DOHH2 (cell line): ENCODE data around the gene HSD17B7.

Experiments used
- H3F3A ChIP-seq: fragments of 200-600 bp; sonication (generic), shearing (Covaris generic); 2 replicates; pipeline ENCODE4 v1.6.0; 2016; ENCODE audit warnings: antibody characterized with exemption, mild to moderate bottlenecking; ENCODE audit not compliant: control insufficient read depth, insufficient read depth
- H3K27ac ChIP-seq: fragments of 200-600 bp; sonication (generic); 2 replicates; pipeline ENCODE4 v1.5.1; 2014; ENCODE audit warnings: low read depth, mild to moderate bottlenecking, low read length, moderate library complexity
- H3K27me3 ChIP-seq: fragments of 200-600 bp; sonication (generic); 2 replicates; pipeline ENCODE4 v1.6.1; 2014; ENCODE audit warnings: mild to moderate bottlenecking, low read length, mixed read lengths; ENCODE audit not compliant: control insufficient read depth
- H3K36me3 ChIP-seq: fragments of 200-600 bp; sonication (generic); 2 replicates; pipeline ENCODE4 v1.6.1; 2014; ENCODE audit warnings: mild to moderate bottlenecking, low read length, moderate library complexity, mixed read lengths; ENCODE audit not compliant: control insufficient read depth
- H3K4me1 ChIP-seq: fragments of 200-600 bp; sonication (generic); 2 replicates; pipeline ENCODE4 v1.6.1; 2014; ENCODE audit warnings: mild to moderate bottlenecking, low read length, mixed read lengths; ENCODE audit not compliant: control insufficient read depth
- H3K4me2 ChIP-seq: fragments of 200-600 bp; sonication (generic); 2 replicates; pipeline ENCODE4 v1.6.0; 2014; ENCODE audit warnings: mild to moderate bottlenecking, low read length, moderate library complexity
- H3K4me3 ChIP-seq: fragments of 200-600 bp; sonication (generic); 2 replicates; pipeline ENCODE4 v1.5.1; 2014; ENCODE audit warnings: mild to moderate bottlenecking, low read length, mixed read lengths
- H3K79me2 ChIP-seq: fragments of 200-600 bp; sonication (generic); 2 replicates; pipeline ENCODE4 v1.6.1; 2014; ENCODE audit warnings: mild to moderate bottlenecking, low read length, mixed read lengths; ENCODE audit not compliant: control insufficient read depth
- H3K9me2 ChIP-seq: fragments of 200-600 bp; sonication (generic); replicated peaks from 2 replicates; pipeline ENCODE4 v1.6.1; 2014; ENCODE audit warnings: mild to moderate bottlenecking, low read length, mixed read lengths; ENCODE audit not compliant: control insufficient read depth
- H3K9me3 ChIP-seq: fragments of 200-600 bp; sonication (generic); 2 replicates; pipeline ENCODE4 v1.6.1; 2014; ENCODE audit warnings: antibody characterized with exemption, low read length, mixed read lengths; ENCODE audit not compliant: control insufficient read depth, insufficient read depth
- H4K20me1 ChIP-seq: fragments of 200-600 bp; sonication (generic); 2 replicates; pipeline ENCODE4 v1.6.0; 2014; ENCODE audit warnings: low read depth, mild to moderate bottlenecking, antibody characterized with exemption, low read length, moderate library complexity; ENCODE audit not compliant: control insufficient read depth, insufficient read depth
- EZH2phosphoT487 ChIP-seq: fragments of 200-600 bp; sonication (generic); IDR thresholded peaks from 2 replicates; pipeline ENCODE4 v1.6.1; 2017; ENCODE audit warnings: borderline replicate concordance, mild to moderate bottlenecking, antibody characterized with exemption, low read length, moderate library complexity, mixed read lengths
- TF ChIP-seq, protein P1 (sequence below): fragments of 200-600 bp; sonication (generic); IDR thresholded peaks from one replicate; pipeline ENCODE4 v1.5.1; 2014; ENCODE audit warnings: antibody characterized with exemption, mild to moderate bottlenecking, low read depth, low read length; ENCODE audit not compliant: poor library complexity, severe bottlenecking

The HSD17B7 gene

DNA sequence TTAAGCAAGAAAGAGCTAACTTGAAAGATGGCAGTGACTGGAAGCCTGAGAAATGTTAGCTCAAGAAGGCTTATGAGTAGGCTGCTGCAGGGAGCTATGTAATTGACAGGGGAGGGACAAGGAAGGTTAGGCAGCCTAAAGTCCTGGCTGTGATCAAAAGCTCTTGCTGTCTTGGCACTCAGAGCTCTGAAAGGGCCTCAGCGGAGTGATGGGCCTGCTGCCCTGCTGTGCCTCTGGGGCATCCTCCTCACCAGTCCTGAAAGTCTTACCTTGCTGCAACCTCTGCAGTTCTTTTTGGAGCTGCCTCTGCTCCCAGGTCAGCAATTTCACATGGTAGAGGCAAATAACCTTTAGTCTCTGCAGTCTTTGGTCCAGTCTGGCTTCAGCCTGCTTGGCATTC, 68.7 kb downstream of the HSD17B7 start:
- no peak overlapping the region for H3K4me3 ChIP-seq
- no peak overlapping the region for H3K4me2 ChIP-seq
- peaks cover 6% of the 10 kb centered on the region; the same call in 1 of the 2 replicates for H3K27me3 ChIP-seq
- no peaks in the 10 kb centered on the region for H3F3A ChIP-seq
- H3K27ac ChIP-seq, result no peak overlapping the region
- no peaks in the 10 kb centered on the region for H3K9me2 ChIP-seq
- no peaks in the 10 kb centered on the region for H3K4me1 ChIP-seq
- H3K36me3 ChIP-seq, result no peaks in the 10 kb centered on the region
- TF ChIP-seq, protein P1, sequence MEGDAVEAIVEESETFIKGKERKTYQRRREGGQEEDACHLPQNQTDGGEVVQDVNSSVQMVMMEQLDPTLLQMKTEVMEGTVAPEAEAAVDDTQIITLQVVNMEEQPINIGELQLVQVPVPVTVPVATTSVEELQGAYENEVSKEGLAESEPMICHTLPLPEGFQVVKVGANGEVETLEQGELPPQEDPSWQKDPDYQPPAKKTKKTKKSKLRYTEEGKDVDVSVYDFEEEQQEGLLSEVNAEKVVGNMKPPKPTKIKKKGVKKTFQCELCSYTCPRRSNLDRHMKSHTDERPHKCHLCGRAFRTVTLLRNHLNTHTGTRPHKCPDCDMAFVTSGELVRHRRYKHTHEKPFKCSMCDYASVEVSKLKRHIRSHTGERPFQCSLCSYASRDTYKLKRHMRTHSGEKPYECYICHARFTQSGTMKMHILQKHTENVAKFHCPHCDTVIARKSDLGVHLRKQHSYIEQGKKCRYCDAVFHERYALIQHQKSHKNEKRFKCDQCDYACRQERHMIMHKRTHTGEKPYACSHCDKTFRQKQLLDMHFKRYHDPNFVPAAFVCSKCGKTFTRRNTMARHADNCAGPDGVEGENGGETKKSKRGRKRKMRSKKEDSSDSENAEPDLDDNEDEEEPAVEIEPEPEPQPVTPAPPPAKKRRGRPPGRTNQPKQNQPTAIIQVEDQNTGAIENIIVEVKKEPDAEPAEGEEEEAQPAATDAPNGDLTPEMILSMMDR, result no peak
- TF ChIP-seq EZH2phosphoT487, result no peak
- no peaks in the 10 kb centered on the region for H4K20me1 ChIP-seq
- no peaks in the 10 kb centered on the region for H3K79me2 ChIP-seq
- H3K9me3 ChIP-seq, result no peaks in the 10 kb centered on the region

DNA sequence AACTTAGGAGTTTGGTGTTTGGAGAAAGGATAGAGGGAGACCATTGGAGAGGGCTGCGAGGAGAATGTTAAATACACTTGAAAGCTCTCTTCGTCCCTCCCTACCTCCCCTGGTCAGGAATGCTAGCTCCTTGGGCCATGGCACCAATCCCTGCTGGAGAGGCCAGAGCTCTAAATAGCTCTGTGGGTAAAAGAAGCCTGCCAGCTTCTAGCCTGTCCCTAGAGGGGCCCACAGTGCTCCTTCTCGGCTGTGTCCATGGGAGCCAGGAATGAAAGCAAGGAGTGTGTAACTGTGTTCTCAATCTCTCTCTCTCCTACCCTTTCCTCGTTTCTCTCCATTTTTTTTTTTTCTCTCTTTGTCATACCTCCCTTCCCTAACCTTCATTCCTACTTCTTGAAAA, 70.6 kb downstream of the HSD17B7 start, which contains the start of gene CCDC190:
CCDC190 (minus strand) TSS at position 75 of the 400 bp plus-strand sequence. CDS start 1,529 bp downstream, outside the sequence.
- TF ChIP-seq EZH2phosphoT487, result no peak
- TF ChIP-seq, protein P1, result no peak
- H3K36me3 ChIP-seq, result no peaks in the 10 kb centered on the region
- H3K9me2 ChIP-seq, result no peaks in the 10 kb centered on the region
- H3K9me3 ChIP-seq, result no peaks in the 10 kb centered on the region
- H3K27me3 ChIP-seq, result peaks cover 6% of the 10 kb centered on the region; the same call in 1 of the 2 replicates
- no peak within 1 kb of the TSS for H3K27ac ChIP-seq
- H3K4me1 ChIP-seq, result no peaks in the 10 kb centered on the region
- H4K20me1 ChIP-seq, result no peaks in the 10 kb centered on the region
- H3K79me2 ChIP-seq, result no peaks in the 10 kb centered on the region
- H3F3A ChIP-seq, result no peaks in the 10 kb centered on the region
- no peak within 1 kb of the TSS for H3K4me3 ChIP-seq
- H3K4me2 ChIP-seq, result no peak within 1 kb of the TSS

DNA sequence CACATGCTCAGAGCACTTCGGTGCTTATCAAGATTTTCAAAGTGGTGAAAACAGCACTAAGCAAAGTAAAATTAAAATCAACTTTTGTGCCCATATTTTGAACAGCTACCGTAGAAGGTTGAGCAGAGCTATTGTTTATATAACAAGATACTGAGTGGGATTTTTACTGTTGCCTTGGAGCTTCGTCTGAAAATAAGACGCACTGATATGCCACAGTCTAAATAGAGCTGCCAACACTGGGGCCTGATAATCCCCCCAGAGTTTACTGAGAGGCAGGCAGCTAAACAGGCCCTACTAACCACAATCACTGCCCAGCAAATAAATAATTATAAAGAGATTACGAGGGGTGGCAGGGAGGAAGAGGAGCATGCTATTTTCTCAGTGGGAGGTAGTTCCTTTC, 71.1 kb downstream of the HSD17B7 start:
- Histone ChIP-seq H3K4me1 (no peaks in the 10 kb centered on the region), H3K4me3 (no peak overlapping the region), H3K9me3 (no peaks in the 10 kb centered on the region), H3K36me3 (no peaks in the 10 kb centered on the region), H4K20me1 (no peaks in the 10 kb centered on the region), H3F3A (no peaks in the 10 kb centered on the region), H3K9me2 (no peaks in the 10 kb centered on the region), H3K27me3 (peaks cover 6% of the 10 kb centered on the region; the same call in 1 of the 2 replicates), H3K79me2 (no peaks in the 10 kb centered on the region), H3K27ac (no peak overlapping the region), H3K4me2 (no peak overlapping the region)
- TF ChIP-seq, protein P1, result no peak
- no peak for TF ChIP-seq EZH2phosphoT487
